Vagina (tissue), 2 donors: Measurements from ENCODE around the gene JMJD7. TPM values are rescaled to one million over a fixed set of nuclear protein-coding genes. Genes with fewer than 3 reads are reported as not detected.
A peak's percentile ranks its signal among the peaks of the same experiment; 100 is the strongest.

ENCODE experiments used
- DNase-seq, 2 donors: peaks; one replicate each; pipeline ENCODE4 v3.0.0-alpha.2; 2017; ENCODE audit errors: extremely low spot score in 2 of 2
- H3K27ac ChIP-seq: fragments of 200-600 bp; sonication (generic); one replicate; pipeline ENCODE4 v1.5.1; 2019
- H3K27me3 ChIP-seq: fragments of 200-600 bp; sonication (generic); one replicate; pipeline ENCODE4 v1.5.1; 2019
- H3K36me3 ChIP-seq, 2 donors: fragments of 200-600 bp; sonication (generic); one replicate each; pipeline ENCODE4 v1.5.1; 2017 to 2019
- H3K4me1 ChIP-seq: fragments of 200-600 bp; sonication (generic); one replicate; pipeline ENCODE4 v1.5.1; 2019
- H3K4me3 ChIP-seq, 2 donors: fragments of 200-600 bp; sonication (generic); 1 replicate in 1 of 2; 2 replicates in 1 of 2; pipeline ENCODE4 v1.5.1; 2016 to 2019
- H3K9me3 ChIP-seq: fragments of 200-600 bp; sonication (generic); one replicate; pipeline ENCODE4 v1.5.1; 2019
- POLR2A ChIP-seq, 2 donors: fragments of 450-650 bp; IDR thresholded peaks; one replicate each; pipeline ENCODE4 v1.6.1; 2017; ENCODE audit warnings: antibody characterized with exemption in 2 of 2, mild to moderate bottlenecking in 2 of 2, moderate library complexity in 2 of 2
- POLR2AphosphoS5 ChIP-seq, 2 donors: sonication (generic); formaldehyde crosslinking; IDR thresholded peaks; one replicate each; pipeline ENCODE4 v1.9.0; 2017; ENCODE audit warnings: antibody characterized with exemption in 2 of 2, mild to moderate bottlenecking in 2 of 2, low read depth in 1 of 2; ENCODE audit not compliant: insufficient read depth in 1 of 2
- intact Hi-C: fragments of 100-400 bp; cut with DNase I; formaldehyde crosslinking; loops from one replicate; pipeline ENCODE4 v1.15.1; 2023
- total RNA-seq: library from RNA; depleted of rRNA; stranded (reverse); fragments of >200 nt; gene quantifications from one replicate; pipeline ENCODE4 v1.2.3, GENCODE V29; 2016
- TF ChIP-seq, protein P1 (sequence below), 3 experiments: fragments of 450-650 bp in 2 of 3; fragments of 200-600 bp in 1 of 3; sonication (generic) in 1 of 3; IDR thresholded peaks; one replicate each; pipeline ENCODE4 v1.5.1; 2017 to 2019; ENCODE audit warnings: antibody characterized with exemption in 3 of 3, mild to moderate bottlenecking in 2 of 3, moderate library complexity in 2 of 3

The JMJD7 gene
- total RNA-seq, 1 donor from 2014 or later = 26.3 TPM

- DNase-seq = no peak
- Histone ChIP-seq H3K9me3 (no peaks in the 10 kb centered on the region), H3K36me3 (peaks cover 0 to 38% of the 10 kb centered on the region in 2 donors), H3K4me3 (no peak overlapping the region), H3K4me1 (peaks cover 17% of the 10 kb centered on the region), H3K27ac (peak overlapping the region; percentile 22), H3K27me3 (no peaks in the 10 kb centered on the region)
- TF ChIP-seq POLR2AphosphoS5 (IDR thresholded peaks at IDR 0.05; ENCODE audit: insufficient read depth in 1 of 2, low read depth in 1 of 2) = no peak
- TF ChIP-seq, protein P1, sequence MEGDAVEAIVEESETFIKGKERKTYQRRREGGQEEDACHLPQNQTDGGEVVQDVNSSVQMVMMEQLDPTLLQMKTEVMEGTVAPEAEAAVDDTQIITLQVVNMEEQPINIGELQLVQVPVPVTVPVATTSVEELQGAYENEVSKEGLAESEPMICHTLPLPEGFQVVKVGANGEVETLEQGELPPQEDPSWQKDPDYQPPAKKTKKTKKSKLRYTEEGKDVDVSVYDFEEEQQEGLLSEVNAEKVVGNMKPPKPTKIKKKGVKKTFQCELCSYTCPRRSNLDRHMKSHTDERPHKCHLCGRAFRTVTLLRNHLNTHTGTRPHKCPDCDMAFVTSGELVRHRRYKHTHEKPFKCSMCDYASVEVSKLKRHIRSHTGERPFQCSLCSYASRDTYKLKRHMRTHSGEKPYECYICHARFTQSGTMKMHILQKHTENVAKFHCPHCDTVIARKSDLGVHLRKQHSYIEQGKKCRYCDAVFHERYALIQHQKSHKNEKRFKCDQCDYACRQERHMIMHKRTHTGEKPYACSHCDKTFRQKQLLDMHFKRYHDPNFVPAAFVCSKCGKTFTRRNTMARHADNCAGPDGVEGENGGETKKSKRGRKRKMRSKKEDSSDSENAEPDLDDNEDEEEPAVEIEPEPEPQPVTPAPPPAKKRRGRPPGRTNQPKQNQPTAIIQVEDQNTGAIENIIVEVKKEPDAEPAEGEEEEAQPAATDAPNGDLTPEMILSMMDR (IDR thresholded peaks at IDR 0.05) = no peak
- no peak for TF ChIP-seq POLR2A (IDR thresholded peaks at IDR 0.05)
- intact Hi-C loops = no loop called here
Measured at GRCh38 chr15:41849204-41849603, 21.3 kb downstream of the JMJD7 start.

DNA sequence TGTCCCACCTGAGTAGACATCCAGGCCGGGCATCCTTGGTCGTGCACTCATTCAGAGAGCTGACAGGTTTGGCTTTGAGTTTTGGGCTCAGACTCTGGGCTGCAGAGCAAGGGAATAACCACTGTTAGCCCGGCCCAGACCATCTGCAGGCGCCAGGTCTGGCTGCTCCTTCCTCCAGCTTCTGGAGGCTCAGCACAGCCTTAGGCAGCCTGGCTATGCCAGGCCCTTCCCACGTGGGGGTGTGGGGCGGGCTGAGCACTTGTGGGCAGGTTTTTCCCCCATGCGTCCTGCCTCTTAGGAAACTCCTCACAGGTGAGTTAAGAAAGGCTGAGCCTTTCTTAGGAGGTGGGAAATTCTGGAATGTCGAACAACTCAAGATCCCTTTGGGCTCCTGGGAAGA, 22.0 kb downstream of the JMJD7 start:
- H3K36me3 ChIP-seq = peaks cover 0 to 31% of the 10 kb centered on the region in 2 donors
- TF ChIP-seq POLR2A (IDR thresholded peaks at IDR 0.05) (no peak), POLR2AphosphoS5 (IDR thresholded peaks at IDR 0.05; ENCODE audit: insufficient read depth in 1 of 2, low read depth in 1 of 2) (no peak)
- no peaks in the 10 kb centered on the region for H3K27me3 ChIP-seq
- peaks cover 17% of the 10 kb centered on the region for H3K4me1 ChIP-seq
- no peak overlapping the region for H3K4me3 ChIP-seq
- peak overlapping the region; percentile 22 for H3K27ac ChIP-seq
- intact Hi-C loops = no loop called here
- DNase-seq = no peak
- H3K9me3 ChIP-seq = no peaks in the 10 kb centered on the region

GRCh38 chr15:41850482-41851166, 22.7 kb downstream of the JMJD7 start:
- no peak overlapping the region for H3K4me3 ChIP-seq
- peaks cover 17% of the 10 kb centered on the region for H3K4me1 ChIP-seq
- H3K27ac ChIP-seq = no peak overlapping the region
- intact Hi-C loops = no loop called here
- H3K9me3 ChIP-seq = no peaks in the 10 kb centered on the region
- no peaks in the 10 kb centered on the region for H3K27me3 ChIP-seq
- peaks cover 0 to 26% of the 10 kb centered on the region in 2 donors for H3K36me3 ChIP-seq
- TF ChIP-seq, protein P1 (IDR thresholded peaks at IDR 0.05) = no peak
- TF ChIP-seq POLR2A (IDR thresholded peaks at IDR 0.05) (no peak), POLR2AphosphoS5 (IDR thresholded peaks at IDR 0.05; ENCODE audit: insufficient read depth in 1 of 2, low read depth in 1 of 2) (no peak)
- no peak for DNase-seq

DNA sequence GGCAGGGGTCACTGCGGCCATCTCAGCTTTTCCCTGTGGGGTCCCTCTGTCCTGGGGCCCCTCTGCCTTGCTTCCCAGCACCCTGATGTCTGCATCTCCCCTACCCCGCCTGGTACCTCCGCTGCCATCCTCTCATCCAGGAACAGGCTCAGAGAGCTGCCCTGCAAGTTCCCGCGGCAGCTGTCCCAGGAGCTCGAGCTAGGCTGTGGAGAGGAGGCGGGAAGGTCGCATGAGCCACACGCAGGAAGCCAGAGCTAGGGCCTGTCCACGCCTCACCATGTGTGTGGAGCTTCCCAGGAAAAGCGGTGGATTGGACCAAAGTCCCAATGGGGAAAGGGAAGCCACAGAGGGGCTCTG, 23.3 kb downstream of the JMJD7 start:
- peaks cover 0 to 20% of the 10 kb centered on the region in 2 donors for H3K36me3 ChIP-seq
- H3K27ac ChIP-seq = no peak overlapping the region
- no peaks in the 10 kb centered on the region for H3K27me3 ChIP-seq
- no peak for DNase-seq
- no peak overlapping the region for H3K4me3 ChIP-seq
- intact Hi-C loops = no loop called here
- TF ChIP-seq POLR2AphosphoS5 (IDR thresholded peaks at IDR 0.05; ENCODE audit: insufficient read depth in 1 of 2, low read depth in 1 of 2) (no peak), POLR2A (IDR thresholded peaks at IDR 0.05) (no peak)
- TF ChIP-seq, protein P1 (IDR thresholded peaks at IDR 0.05) = no peak
- H3K9me3 ChIP-seq = no peaks in the 10 kb centered on the region
- peaks cover 17% of the 10 kb centered on the region for H3K4me1 ChIP-seq

DNA sequence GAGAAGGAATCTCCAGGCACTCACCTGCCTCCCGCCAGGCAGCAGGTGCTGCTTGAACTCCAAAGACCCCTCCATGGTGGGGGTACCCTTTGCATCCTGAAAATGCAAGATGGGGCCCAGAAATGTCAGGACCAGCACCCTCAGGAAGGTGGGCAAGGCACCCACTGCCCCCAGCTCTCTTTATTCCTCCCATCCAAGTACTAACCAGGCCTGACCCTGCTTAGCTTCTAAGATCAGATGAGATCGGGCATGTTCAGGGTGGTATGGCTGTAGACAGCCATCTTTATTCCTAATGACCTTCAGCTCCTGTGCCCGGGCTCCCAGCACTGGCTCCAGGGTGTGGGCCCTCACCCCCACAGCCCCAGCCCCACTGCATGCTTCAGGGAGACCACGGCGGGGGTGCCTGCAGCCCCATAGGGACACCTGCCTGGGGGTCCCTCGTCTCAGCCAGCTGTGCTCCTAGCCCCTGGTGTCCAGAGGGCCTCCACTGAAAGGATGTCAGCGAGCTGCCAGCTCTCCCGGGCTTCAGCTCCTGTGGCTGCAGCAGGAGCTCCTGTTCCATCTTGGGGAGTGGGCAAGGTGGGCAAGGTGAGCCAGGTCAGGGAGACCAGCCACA, 24.0 kb downstream of the JMJD7 start:
- no peaks in the 10 kb centered on the region for H3K27me3 ChIP-seq
- intact Hi-C loops = no loop called here
- DNase-seq = no peak
- peaks cover 17% of the 10 kb centered on the region for H3K4me1 ChIP-seq
- TF ChIP-seq POLR2AphosphoS5 (IDR thresholded peaks at IDR 0.05; ENCODE audit: insufficient read depth in 1 of 2, low read depth in 1 of 2) (no peak), POLR2A (IDR thresholded peaks at IDR 0.05) (no peak)
- TF ChIP-seq, protein P1 (IDR thresholded peaks at IDR 0.05) = no peak
- peaks cover 0 to 14% of the 10 kb centered on the region in 2 donors for H3K36me3 ChIP-seq
- H3K27ac ChIP-seq = no peak overlapping the region
- H3K4me3 ChIP-seq = no peak overlapping the region
- H3K9me3 ChIP-seq = no peaks in the 10 kb centered on the region
